ENCODE data around the gene SORCS2.

DNA sequence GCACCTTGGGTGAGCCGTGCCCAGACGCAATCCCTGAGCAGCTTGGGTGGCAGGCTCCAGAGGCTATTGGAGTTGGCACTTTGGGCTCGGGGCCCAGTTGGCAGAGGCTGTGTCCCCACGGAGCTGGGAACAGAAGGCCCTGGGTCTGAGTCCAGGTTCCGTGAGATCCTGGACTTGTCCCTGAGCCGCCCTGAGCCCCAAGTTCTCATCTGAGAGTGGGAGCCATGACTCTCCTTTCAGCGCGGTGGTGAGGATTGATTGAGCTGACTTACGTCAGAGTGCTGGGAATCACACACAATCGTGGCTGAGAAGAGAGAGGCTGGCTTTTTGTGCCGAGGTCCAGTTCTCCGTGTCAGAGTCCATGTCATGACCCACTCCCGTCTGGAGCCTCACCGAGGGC is 144.4 kb downstream of the SORCS2 start:
- TF ChIP-seq L3MBTL2 (conservative IDR thresholded peaks at IDR 0.05), result no peak
- TF ChIP-seq, protein P1, sequence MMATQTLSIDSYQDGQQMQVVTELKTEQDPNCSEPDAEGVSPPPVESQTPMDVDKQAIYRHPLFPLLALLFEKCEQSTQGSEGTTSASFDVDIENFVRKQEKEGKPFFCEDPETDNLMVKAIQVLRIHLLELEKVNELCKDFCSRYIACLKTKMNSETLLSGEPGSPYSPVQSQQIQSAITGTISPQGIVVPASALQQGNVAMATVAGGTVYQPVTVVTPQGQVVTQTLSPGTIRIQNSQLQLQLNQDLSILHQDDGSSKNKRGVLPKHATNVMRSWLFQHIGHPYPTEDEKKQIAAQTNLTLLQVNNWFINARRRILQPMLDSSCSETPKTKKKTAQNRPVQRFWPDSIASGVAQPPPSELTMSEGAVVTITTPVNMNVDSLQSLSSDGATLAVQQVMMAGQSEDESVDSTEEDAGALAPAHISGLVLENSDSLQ (IDR thresholded peaks at IDR 0.05), result no peak
- no peak for TF ChIP-seq ARNT (IDR thresholded peaks at IDR 0.05)
- TF ChIP-seq SP1 (IDR thresholded peaks at IDR 0.05), result no peak
- no peak for TF ChIP-seq ZNF384 (IDR thresholded peaks at IDR 0.05)
- TF ChIP-seq ELF4 (IDR thresholded peaks at IDR 0.05), result no peak
- TF ChIP-seq BHLHE40 (IDR thresholded peaks at IDR 0.05; ENCODE audit: borderline replicate concordance), result no peak
